Progenitor cell of endocrine pancreas (in vitro differentiated cells): ENCODE measurements around the gene USO1. TPM values are rescaled to one million over a fixed set of nuclear protein-coding genes. Genes with fewer than 3 reads are reported as not detected.

Experiments used
- DNase-seq: peaks from one replicate; pipeline ENCODE4 v3.0.0; 2021; ENCODE audit warnings: low spot score; ENCODE audit not compliant: unreplicated experiment
- H3K27ac Mint-ChIP-seq: 2 replicates; pipeline ENCODE4 v1.8.0; 2021; ENCODE audit warnings: mild to moderate bottlenecking, moderate library complexity, mixed read lengths
- H3K27me3 Mint-ChIP-seq: 2 replicates; pipeline ENCODE4 v1.8.0; 2021; ENCODE audit warnings: mixed read lengths
- H3K36me3 Mint-ChIP-seq: 2 replicates; pipeline ENCODE4 v1.8.0; 2022; ENCODE audit warnings: mixed read lengths; ENCODE audit not compliant: insufficient read depth
- H3K4me1 Mint-ChIP-seq: 2 replicates; pipeline ENCODE4 v1.8.0; 2021; ENCODE audit warnings: low read depth, mixed read lengths
- H3K4me3 Mint-ChIP-seq: 2 replicates; pipeline ENCODE4 v1.8.0; 2021; ENCODE audit warnings: low read depth, mild to moderate bottlenecking, moderate library complexity, mixed read lengths
- H3K9me3 Mint-ChIP-seq: 2 replicates; pipeline ENCODE4 v1.8.0; 2021; ENCODE audit warnings: low read depth, mixed read lengths
- CTCF ChIP-seq: fragments of 200-600 bp; sonication (generic); IDR thresholded peaks from one replicate; pipeline ENCODE4 v1.5.0; 2021; ENCODE audit warnings: antibody characterized with exemption, mild to moderate bottlenecking; ENCODE audit not compliant: unreplicated experiment
- total RNA-seq: library from RNA; stranded (reverse); gene quantifications from 2 replicates; pipeline ENCODE4 v1.2.1, GENCODE V29; 2021

The USO1 gene
- total RNA-seq, 1 donor from 2014 or later: 54.9 TPM

DNA sequence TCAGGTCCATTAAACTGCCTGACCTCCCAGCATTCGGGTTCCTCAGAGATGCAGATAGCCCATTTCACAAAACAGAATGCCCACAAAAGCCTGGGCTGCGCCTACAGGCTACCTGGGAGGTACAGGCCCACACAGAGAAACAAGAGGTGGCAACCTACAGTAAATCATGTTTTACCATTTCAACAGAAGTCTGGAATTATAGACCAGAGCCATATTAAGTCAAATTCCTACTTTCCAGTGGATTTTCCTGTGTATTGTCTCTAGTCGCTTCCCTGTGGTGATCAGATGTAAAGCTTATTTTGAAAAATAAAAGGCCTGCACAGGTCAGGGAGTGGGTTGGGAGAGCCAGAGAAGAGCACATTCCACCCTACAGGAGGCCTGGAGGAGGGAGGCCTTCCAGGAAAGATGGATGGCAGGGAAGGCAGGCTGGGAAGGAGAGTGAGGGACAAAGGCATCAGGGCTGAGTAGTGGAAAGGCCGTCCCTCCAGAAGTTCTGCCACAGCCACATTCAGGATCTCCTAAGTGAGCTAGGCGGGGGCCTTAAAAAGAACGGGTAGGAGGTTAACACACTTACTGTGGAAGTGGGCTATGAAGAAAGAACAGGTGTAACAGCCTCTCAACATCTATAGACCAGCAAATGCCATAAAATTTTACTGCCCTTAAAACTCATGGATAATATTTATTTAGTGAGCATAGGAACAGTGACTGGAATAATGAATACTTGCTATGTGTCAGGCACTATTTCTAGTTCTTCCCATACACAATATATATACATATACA lies 19.0 kb upstream of the USO1 start:
- peaks cover 4% of the 10 kb centered on the region for H3K4me1 Mint-ChIP-seq

DNA sequence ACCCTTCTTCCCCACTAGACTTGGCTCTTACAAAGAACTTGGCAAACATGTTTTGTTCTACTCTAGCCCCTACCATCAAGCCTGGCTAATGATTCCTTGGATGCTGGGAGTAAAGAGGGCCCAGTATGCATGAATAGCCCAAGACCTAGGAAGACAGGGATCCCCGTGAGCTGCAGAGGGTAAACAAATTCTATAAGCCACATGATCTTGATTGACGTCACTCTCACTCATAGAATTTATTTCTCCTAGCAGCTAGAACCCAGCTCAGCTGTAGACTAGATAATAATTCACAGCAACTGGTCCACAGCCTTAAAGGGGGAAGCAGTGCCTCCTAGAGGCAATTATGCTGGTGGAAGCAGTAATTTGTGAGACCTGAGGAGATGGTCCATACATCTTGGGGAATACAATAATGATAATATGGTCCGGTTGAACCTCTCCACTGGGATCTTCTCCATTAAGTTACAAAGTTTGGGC lies 16.1 kb upstream of the USO1 start:
- Mint-ChIP-seq H3K27ac (peak overlapping the region; percentile 69), H3K4me3 (no peak overlapping the region), H3K27me3 (no peaks in the 10 kb centered on the region), H3K36me3 (peaks cover 1% of the 10 kb centered on the region), H3K9me3 (no peaks in the 10 kb centered on the region), H3K4me1 (no peaks in the 10 kb centered on the region)
- no peak for DNase-seq
- peak; percentile 34 for TF ChIP-seq CTCF

More for the DNA sequence above, 19.0 kb upstream of the USO1 start:
- Mint-ChIP-seq H3K36me3 (peaks cover 1% of the 10 kb centered on the region), H3K27ac (no peak overlapping the region), H3K4me3 (no peak overlapping the region), H3K9me3 (no peaks in the 10 kb centered on the region), H3K27me3 (no peaks in the 10 kb centered on the region)
- no peak for TF ChIP-seq CTCF
- no peak for DNase-seq

DNA sequence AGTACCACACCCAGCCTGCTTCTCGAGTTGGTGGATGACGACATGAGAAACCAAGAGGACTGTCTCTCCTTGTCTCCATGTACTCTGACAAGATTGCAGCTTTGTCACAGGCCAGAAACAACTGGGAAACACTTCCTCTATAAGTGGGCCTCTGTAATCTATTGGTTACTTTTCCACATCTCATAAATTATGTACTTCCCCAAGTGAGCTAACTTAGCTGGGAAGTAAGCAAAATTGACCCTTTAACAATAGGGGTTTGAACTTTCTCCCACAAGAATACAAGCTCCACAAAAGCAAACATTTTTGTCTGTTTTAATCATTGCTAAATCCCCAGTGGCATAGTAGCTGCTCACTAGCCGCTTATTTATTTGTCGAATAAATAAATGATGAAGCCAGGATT lies 14.1 kb upstream of the USO1 start:
- H3K27ac Mint-ChIP-seq: no peak overlapping the region
- H3K4me1 Mint-ChIP-seq: peaks cover 8% of the 10 kb centered on the region

DNA sequence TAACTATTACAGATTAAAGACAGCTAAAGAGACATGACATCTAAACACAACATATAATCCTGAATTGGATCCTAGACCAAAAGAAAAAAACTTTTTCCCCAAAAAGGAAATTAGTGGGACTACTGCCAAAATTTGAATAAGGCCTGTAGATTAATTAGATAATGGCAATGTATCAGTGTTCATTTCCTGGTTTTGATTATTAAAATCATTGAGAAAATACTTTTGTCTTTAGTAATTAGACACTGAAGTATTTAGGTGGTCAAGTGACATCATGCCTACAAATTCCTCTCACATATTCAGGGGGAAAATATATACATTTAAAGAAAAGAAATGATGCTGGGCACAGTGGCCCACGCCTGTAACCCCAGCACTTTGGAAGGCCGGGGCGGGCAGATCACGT lies 10.4 kb upstream of the USO1 start:
- Mint-ChIP-seq H3K4me3 (no peak overlapping the region), H3K27me3 (no peaks in the 10 kb centered on the region), H3K4me1 (peaks cover 14% of the 10 kb centered on the region), H3K9me3 (no peaks in the 10 kb centered on the region), H3K27ac (no peak overlapping the region), H3K36me3 (peaks cover 7% of the 10 kb centered on the region)
- TF ChIP-seq CTCF: no peak
- no peak for DNase-seq

More for the DNA sequence above, 14.1 kb upstream of the USO1 start:
- H3K9me3 Mint-ChIP-seq: no peaks in the 10 kb centered on the region
- no peaks in the 10 kb centered on the region for H3K27me3 Mint-ChIP-seq
- H3K4me3 Mint-ChIP-seq: no peak overlapping the region
- peaks cover 1% of the 10 kb centered on the region for H3K36me3 Mint-ChIP-seq
- no peak for TF ChIP-seq CTCF
- no peak for DNase-seq

GRCh38 chr4:75714704-75715103 lies 9.7 kb upstream of the USO1 start:
- no peak for DNase-seq
- no peak overlapping the region for H3K4me3 Mint-ChIP-seq
- no peaks in the 10 kb centered on the region for H3K9me3 Mint-ChIP-seq
- peaks cover 14% of the 10 kb centered on the region for H3K4me1 Mint-ChIP-seq
- H3K27me3 Mint-ChIP-seq: no peaks in the 10 kb centered on the region
- TF ChIP-seq CTCF: no peak
- peaks cover 9% of the 10 kb centered on the region for H3K36me3 Mint-ChIP-seq
- H3K27ac Mint-ChIP-seq: peak overlapping the region; percentile 50
